NB4 (cell line): ENCODE results near the gene TTC34.
"Not testable (repeated sequence)": the region's sequence is repeated elsewhere in the genome, so short reads cannot be mapped to it uniquely, and the experiment has no call there.

Experiments
- CTCF ChIP-seq: IDR thresholded peaks from one replicate; pipeline ENCODE4 v1.5.1; 2012; ENCODE audit warnings: low read depth, low read length
- MYC ChIP-seq: IDR thresholded peaks from 2 replicates; pipeline ENCODE4 v1.6.1; 2011; ENCODE audit warnings: low read depth, low read length
- POLR2A ChIP-seq: IDR thresholded peaks from 2 replicates; pipeline ENCODE4 v1.6.1; 2011; ENCODE audit warnings: mild to moderate bottlenecking; ENCODE audit not compliant: insufficient read length; ENCODE audit errors: extremely low read depth

GRCh38 chr1:2775333-2775732, 26.2 kb downstream of the TTC34 start:
- not testable (repeated sequence) for TF ChIP-seq CTCF, POLR2A, MYC
